Stomach (tissue), 4 donors: ENCODE data around the gene ATP13A1.
"Not testable (repeated sequence)": the region's sequence is repeated elsewhere in the genome, so short reads cannot be mapped to it uniquely, and the experiment has no call there.

Experiments used
- CTCF ChIP-seq, 7 experiments: fragments of 450-650 bp in 4 of 7; fragments of 200-600 bp in 3 of 7; sonication (generic) in 3 of 7; IDR thresholded peaks; one replicate each; pipeline ENCODE4 v1.5.1; 2016 to 2019; ENCODE audit warnings: antibody characterized with exemption in 7 of 7, control low read depth in 2 of 7, mild to moderate bottlenecking in 1 of 7
- EP300 ChIP-seq: sonication (generic); formaldehyde crosslinking; IDR thresholded peaks from one replicate; pipeline ENCODE4 v1.6.1; 2017; ENCODE audit warnings: antibody characterized with exemption
- POLR2A ChIP-seq, 4 donors: fragments of 450-650 bp; IDR thresholded peaks; one replicate each; pipeline ENCODE4 v1.6.1; 2016; ENCODE audit warnings: antibody characterized with exemption in 4 of 4, control low read depth in 2 of 4, mild to moderate bottlenecking in 1 of 4, moderate library complexity in 1 of 4
- POLR2AphosphoS5 ChIP-seq, 3 donors: sonication (generic); formaldehyde crosslinking; IDR thresholded peaks; one replicate each; pipeline ENCODE4 v1.6.1; 2016; ENCODE audit warnings: antibody characterized with exemption in 3 of 3

- TF ChIP-seq CTCF (IDR thresholded peaks at IDR 0.05); EP300; POLR2A (IDR thresholded peaks at IDR 0.05); POLR2AphosphoS5 (IDR thresholded peaks at IDR 0.05): not testable (repeated sequence)
These were observed 56.8 kb downstream of the ATP13A1 start for GRCh38 chr19:19606686-19607085.
